Transverse colon (tissue), 4 donors: ENCODE data around the gene HELB. TPM values are rescaled to one million over a fixed set of nuclear protein-coding genes. Genes with fewer than 3 reads are reported as not detected.

ENCODE experiments used
- DNase-seq: peaks from one replicate; pipeline ENCODE4 v3.0.0-alpha.2; 2019
- H3K27ac ChIP-seq, 4 donors: fragments of 200-600 bp; sonication (generic); 2 replicates each; pipeline ENCODE4 v1.5.1; 2016 to 2018; ENCODE audit warnings: inconsistent platforms in 4 of 4
- H3K27me3 ChIP-seq: fragments of 200-600 bp; sonication (generic); 2 replicates; pipeline ENCODE4 v1.5.1; 2017; ENCODE audit warnings: inconsistent platforms
- H3K36me3 ChIP-seq, 4 donors: fragments of 200-600 bp; sonication (generic); 2 replicates each; pipeline ENCODE4 v1.5.1; 2017 to 2019; ENCODE audit warnings: inconsistent platforms in 4 of 4
- H3K4me1 ChIP-seq, 4 donors: fragments of 200-600 bp; sonication (generic); 2 replicates each; pipeline ENCODE4 v1.5.1; 2017 to 2020; ENCODE audit warnings: inconsistent platforms in 4 of 4
- H3K4me3 ChIP-seq, 4 donors: fragments of 200-600 bp; sonication (generic); 1 replicate in 1 of 4; 2 replicates in 3 of 4; pipeline versions ENCODE4 v1.5.1 to v1.6.1; 2017 to 2019; ENCODE audit warnings: inconsistent platforms in 4 of 4
- H3K9me3 ChIP-seq, 2 donors: fragments of 200-600 bp; sonication (generic); 2 replicates each; pipeline ENCODE4 v1.5.1; 2017 to 2019; ENCODE audit warnings: inconsistent platforms in 2 of 2
- EP300 ChIP-seq: sonication (generic); formaldehyde crosslinking; IDR thresholded peaks from one replicate; pipeline ENCODE4 v1.6.1; 2017; ENCODE audit warnings: antibody characterized with exemption, low read depth
- POLR2A ChIP-seq: fragments of 450-650 bp; IDR thresholded peaks from one replicate; pipeline ENCODE4 v1.6.1; 2016; ENCODE audit warnings: antibody characterized with exemption, mild to moderate bottlenecking, moderate library complexity
- POLR2AphosphoS5 ChIP-seq, 3 donors: sonication (generic); formaldehyde crosslinking; IDR thresholded peaks; one replicate each; pipeline ENCODE4 v1.6.1; 2016; ENCODE audit warnings: antibody characterized with exemption in 3 of 3
- WGBS, 2 donors: methylation state at CpG; one replicate each; pipeline ENCODE4 v1.1.5; 2018; ENCODE audit warnings: low coverage in 1 of 2; 5-methylcytosine and 5-hydroxymethylcytosine counted together
- in situ Hi-C, 4 donors: fragments of 200-750 bp; cut with MboI; loops; one replicate each; pipeline versions ENCODE4 v1.15.0 to v1.15.1; 2017; ENCODE audit warnings: low sequenced_read_pairs in 3 of 4, low pct_ligation_motif_present in 1 of 4, low pct_unique_long_range_greater_than_20kb in 1 of 4
- intact Hi-C: fragments of 100-400 bp; cut with DNase I; formaldehyde crosslinking; loops from one replicate; pipeline ENCODE4 v1.15.1; 2023; ENCODE audit warnings: low total_unique reads
- total RNA-seq, 4 donors: library from RNA; depleted of rRNA; stranded (reverse); fragments of >200 nt; gene quantifications; one replicate each; pipeline ENCODE4 v1.1.0, GENCODE V29; 2016
- TF ChIP-seq, protein P1 (sequence below), 5 experiments: fragments of 200-600 bp in 3 of 5; fragments of 450-650 bp in 2 of 5; sonication (generic) in 3 of 5; IDR thresholded peaks; 1 replicate in 2 of 5; 2 replicates in 3 of 5; pipeline ENCODE4 v1.5.1; 2016 to 2017; ENCODE audit warnings: antibody characterized with exemption in 5 of 5, inconsistent platforms in 3 of 5, mild to moderate bottlenecking in 2 of 5, moderate library complexity in 1 of 5

The HELB gene
- total RNA-seq, 4 donors from 2014 or later, result 1.4 to 17.2 (median 9.8) TPM

- Histone ChIP-seq H3K4me3 (no peak overlapping the region), H3K9me3 (no peaks in the 10 kb centered on the region), H3K27me3 (no peaks in the 10 kb centered on the region), H3K36me3 (peaks cover 0 to 16% (median 2%) of the 10 kb centered on the region in 4 donors), H3K4me1 (peaks cover 0 to 6% (median 2%) of the 10 kb centered on the region in 4 donors), H3K27ac (no peak overlapping the region)
- intact Hi-C loops, result no loop called here
- TF ChIP-seq, protein P1, sequence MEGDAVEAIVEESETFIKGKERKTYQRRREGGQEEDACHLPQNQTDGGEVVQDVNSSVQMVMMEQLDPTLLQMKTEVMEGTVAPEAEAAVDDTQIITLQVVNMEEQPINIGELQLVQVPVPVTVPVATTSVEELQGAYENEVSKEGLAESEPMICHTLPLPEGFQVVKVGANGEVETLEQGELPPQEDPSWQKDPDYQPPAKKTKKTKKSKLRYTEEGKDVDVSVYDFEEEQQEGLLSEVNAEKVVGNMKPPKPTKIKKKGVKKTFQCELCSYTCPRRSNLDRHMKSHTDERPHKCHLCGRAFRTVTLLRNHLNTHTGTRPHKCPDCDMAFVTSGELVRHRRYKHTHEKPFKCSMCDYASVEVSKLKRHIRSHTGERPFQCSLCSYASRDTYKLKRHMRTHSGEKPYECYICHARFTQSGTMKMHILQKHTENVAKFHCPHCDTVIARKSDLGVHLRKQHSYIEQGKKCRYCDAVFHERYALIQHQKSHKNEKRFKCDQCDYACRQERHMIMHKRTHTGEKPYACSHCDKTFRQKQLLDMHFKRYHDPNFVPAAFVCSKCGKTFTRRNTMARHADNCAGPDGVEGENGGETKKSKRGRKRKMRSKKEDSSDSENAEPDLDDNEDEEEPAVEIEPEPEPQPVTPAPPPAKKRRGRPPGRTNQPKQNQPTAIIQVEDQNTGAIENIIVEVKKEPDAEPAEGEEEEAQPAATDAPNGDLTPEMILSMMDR (IDR thresholded peaks at IDR 0.05), result no peak
- no peak for TF ChIP-seq POLR2A
- no peak for TF ChIP-seq POLR2AphosphoS5 (IDR thresholded peaks at IDR 0.05)
- no peak for TF ChIP-seq EP300
- no peak for DNase-seq
- 100% methylated on average over 1 of the region's 1 CpG for WGBS, 2 donors
- in situ Hi-C loops, result no loop called here
These were observed 7.3 kb downstream of the HELB start for GRCh38 chr12:66309606-66310005.

DNA sequence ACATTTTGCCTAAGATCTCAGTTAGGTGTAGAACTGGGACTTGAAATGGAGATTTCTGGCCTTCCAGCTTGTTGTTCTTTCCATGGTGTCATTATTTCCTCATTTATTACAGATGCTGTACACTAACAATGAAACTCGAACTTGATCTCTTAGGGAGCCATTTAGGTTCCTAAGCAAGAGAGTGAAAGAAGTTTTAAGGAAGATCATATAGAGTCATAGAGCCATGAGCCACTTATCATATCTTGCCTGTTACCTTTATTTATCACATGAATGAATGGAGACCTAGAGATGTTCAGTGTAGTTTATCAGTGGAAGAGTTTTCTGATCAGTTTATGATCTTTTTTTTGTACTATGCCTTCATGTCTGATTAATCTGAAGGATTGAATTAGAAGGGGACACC, 9.9 kb downstream of the HELB start:
- H3K27ac ChIP-seq, result no peak overlapping the region
- intact Hi-C loops (no loop called here), in situ Hi-C loops (no loop called here)
- no peaks in the 10 kb centered on the region for H3K9me3 ChIP-seq
- H3K4me1 ChIP-seq, result peaks cover 0 to 5% (median 0%) of the 10 kb centered on the region in 4 donors
- no peaks in the 10 kb centered on the region for H3K27me3 ChIP-seq
- H3K4me3 ChIP-seq, result no peak overlapping the region
- no peak for TF ChIP-seq POLR2AphosphoS5 (IDR thresholded peaks at IDR 0.05)
- TF ChIP-seq POLR2A, result no peak
- TF ChIP-seq EP300, result no peak
- TF ChIP-seq, protein P1 (IDR thresholded peaks at IDR 0.05), result no peak
- peaks cover 0 to 16% (median 2%) of the 10 kb centered on the region in 4 donors for H3K36me3 ChIP-seq
- 83 to 85% methylated on average over 1 of the region's 1 CpG for WGBS, 2 donors
- no peak for DNase-seq

DNA sequence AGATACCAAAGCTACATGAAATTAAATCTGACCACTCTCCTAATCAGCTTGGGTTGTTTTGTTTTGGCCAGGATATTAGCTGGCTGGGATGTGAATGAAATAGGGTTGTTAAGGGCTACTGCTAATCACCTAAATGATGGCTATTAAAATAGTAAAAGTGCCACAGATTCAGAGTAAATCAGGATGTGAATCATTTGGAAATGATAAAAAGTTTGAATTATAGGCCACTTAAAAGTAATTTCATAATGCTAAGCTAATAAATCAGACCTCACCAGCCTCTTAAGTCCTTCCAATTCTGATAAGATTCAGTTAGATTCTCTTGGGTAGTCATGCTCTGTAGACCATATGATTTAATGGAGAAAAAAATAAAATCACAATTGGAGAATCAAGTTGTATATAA, 12.0 kb downstream of the HELB start:
- TF ChIP-seq, protein P1 (IDR thresholded peaks at IDR 0.05), result no peak
- TF ChIP-seq POLR2A (no peak), EP300 (no peak), POLR2AphosphoS5 (IDR thresholded peaks at IDR 0.05) (no peak)

DNA sequence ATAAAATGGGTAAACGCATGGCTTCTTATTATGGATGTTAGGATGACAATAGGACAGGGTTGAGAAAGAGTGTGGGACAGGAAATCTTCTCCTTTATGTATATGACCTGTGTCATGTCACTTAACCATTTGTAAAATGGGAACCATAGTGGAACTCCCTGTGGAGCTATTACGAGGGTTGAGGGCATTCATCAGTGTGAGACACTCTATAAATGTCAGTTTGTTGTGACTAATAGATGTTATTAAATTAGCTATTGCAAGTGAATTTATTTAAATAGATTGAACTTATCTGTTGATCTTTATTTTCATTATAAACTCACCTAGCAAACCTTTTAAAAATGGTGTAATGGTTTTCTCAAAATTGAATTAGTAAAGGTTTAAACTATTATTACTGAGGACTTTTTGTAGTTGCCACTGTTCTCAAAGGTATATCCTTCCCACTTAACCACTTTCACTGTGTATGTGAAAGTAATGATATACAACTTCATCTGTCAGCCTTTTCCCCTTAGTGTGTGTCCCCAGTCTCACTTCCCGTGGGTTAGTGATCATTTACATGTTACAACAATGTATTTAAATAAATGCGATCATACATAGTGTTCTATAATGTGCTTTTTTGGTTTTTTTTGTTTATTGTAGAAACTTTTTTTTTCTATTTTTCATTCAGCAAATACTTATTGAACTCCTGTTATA, 17.1 kb downstream of the HELB start:
- no peak for DNase-seq
- H3K36me3 ChIP-seq, result no peaks in the 10 kb centered on the region
- intact Hi-C loops (no loop called here), in situ Hi-C loops (no loop called here)
- WGBS, 2 donors, result 79 to 89% methylated on average over 4 of the region's 4 CpGs
- H3K9me3 ChIP-seq, result no peaks in the 10 kb centered on the region
- no peaks in the 10 kb centered on the region for H3K27me3 ChIP-seq
- H3K4me1 ChIP-seq, result no peaks in the 10 kb centered on the region
- TF ChIP-seq EP300, result no peak
- no peak for TF ChIP-seq POLR2A
- no peak overlapping the region for H3K4me3 ChIP-seq
- H3K27ac ChIP-seq, result no peak overlapping the region

More for the DNA sequence above, 12.0 kb downstream of the HELB start:
- no peaks in the 10 kb centered on the region for H3K9me3 ChIP-seq
- intact Hi-C loops, result no loop called here
- H3K4me1 ChIP-seq, result peaks cover 0 to 5% (median 0%) of the 10 kb centered on the region in 4 donors
- H3K27ac ChIP-seq, result no peak overlapping the region
- in situ Hi-C loops, result no loop called here
- H3K4me3 ChIP-seq, result no peak overlapping the region
- peaks cover 0 to 11% (median 2%) of the 10 kb centered on the region in 4 donors for H3K36me3 ChIP-seq
- no peak for DNase-seq
- H3K27me3 ChIP-seq, result no peaks in the 10 kb centered on the region

DNA sequence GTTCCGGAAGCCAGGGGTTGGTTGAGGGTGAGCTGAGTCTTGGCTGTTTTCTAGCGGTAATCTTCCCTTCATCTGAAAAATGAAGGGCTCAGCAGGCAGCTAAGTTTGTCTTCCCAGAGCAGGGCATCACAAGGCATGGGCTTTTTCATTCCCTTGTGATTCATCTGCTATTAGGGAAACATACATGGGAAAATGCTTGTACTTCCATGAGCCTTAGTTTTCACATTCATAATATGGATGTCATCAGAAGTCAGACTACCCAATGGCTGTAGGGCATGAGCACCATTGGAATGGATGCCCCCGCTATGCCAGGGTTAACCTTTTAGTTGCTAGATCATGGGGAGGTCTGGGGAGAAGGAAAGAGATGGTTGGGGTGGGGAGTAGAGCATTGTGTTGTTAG, 18.7 kb downstream of the HELB start:
- H3K27me3 ChIP-seq, result no peaks in the 10 kb centered on the region
- WGBS, 2 donors, result 100% methylated on average over 3 of the region's 3 CpGs; no CpG with 5 or more reads in 1 of the 2 donors
- H3K4me1 ChIP-seq, result no peaks in the 10 kb centered on the region
- TF ChIP-seq POLR2AphosphoS5 (IDR thresholded peaks at IDR 0.05) (no peak), POLR2A (no peak), EP300 (no peak)
- TF ChIP-seq, protein P1 (IDR thresholded peaks at IDR 0.05), result no peak
- peaks cover 0 to 12% (median 0%) of the 10 kb centered on the region in 4 donors for H3K36me3 ChIP-seq
- in situ Hi-C loops, result no loop called here
- no peaks in the 10 kb centered on the region for H3K9me3 ChIP-seq
- intact Hi-C loops, result no loop called here
- no peak overlapping the region for H3K4me3 ChIP-seq
- no peak for DNase-seq
- no peak overlapping the region for H3K27ac ChIP-seq
